Measurements from ENCODE around the gene PDRG1.
A peak's percentile ranks its signal among the peaks of the same experiment; 100 is the strongest.

The PDRG1 gene

DNA sequence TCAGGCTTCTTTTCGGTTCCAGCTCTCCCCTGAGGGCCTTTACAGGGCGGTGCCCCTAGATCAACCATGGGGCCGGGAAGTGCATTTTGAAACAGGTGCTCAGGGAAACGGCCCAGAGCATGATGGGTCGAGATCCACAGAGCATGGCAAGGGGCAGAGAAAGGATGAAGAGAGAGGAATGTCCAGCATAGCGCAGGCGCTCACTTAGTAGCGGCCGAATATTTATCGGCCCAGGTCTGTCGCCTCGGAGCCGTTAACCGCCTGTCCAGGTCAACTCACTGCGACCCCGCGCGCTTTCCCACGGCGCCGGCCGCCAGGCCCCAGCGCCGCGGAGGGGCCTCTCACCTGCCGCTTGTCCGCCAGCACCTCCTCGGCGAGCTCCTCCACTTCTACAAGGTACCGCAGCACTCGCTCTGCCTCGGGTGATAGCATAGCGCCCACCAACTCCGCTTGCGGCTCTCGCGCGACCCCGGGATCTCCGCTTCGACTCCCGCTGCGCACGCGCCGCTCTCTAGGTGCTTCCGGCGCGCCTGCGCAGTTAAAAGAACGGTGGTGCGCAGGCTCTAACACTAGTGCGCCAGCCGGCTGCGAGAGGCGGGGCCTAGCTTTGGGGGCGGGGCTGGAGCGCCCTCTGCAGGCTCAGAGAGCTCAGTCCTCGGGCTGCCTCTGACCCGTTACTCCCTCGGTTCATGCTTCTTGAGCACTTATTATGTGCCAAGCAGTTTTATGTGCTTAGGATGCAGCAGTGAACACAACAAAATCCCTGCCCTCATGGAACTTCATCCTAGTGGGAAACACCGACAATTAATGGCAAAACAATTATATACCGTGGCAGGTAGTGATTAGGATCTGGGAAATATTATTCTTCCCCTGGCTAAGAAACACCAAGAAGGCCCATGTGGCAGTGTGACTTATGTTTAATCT, at the start of gene PDRG1:
TSS of gene PDRG1 (minus strand) at position 517 of the 924 bp plus-strand sequence. CDS start at position 432, 85 bp downstream.
- DNase-seq: peak; percentile 86 to 94

DNA sequence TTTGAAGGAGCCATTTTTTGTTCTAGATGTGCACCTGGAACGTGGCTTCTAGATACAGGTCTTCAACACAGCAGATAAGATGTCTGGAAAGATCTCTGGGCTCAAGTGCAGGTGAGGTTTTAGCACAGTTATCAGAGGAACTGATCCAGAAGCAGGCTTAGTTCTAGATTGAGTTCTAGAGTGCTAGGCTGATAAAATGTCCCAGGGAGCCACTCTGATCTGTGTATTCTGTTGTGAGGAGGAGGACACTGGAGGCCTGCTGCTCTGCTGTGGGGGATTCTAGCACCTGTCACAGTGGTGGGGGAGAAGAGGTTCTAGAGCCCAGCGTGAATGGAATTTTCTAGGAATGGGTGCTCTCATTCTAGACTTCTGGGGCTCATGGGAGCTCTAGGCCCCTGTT, 46.4 kb upstream of the PDRG1 start:
- no peak for DNase-seq

DNA sequence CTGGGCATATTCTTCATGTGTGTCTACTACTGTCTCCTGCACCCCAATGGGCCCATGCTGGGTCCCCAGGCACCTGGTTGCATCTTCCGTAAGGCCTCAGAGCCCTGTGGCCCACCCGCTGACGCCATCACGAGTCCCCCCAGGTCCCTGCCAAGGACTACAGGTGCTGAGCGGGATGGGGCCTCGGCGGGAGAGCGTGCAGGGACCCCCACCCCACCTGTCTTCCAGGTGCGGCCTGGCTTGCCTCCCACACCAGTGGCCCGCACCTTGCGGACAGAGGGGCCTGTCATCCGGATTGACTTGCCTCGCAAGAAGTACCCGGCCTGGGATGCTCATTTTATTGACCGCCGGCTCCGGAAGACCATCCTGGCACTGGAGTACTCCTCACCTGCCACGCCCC, 45.1 kb upstream of the PDRG1 start:
- DNase-seq: no peak

DNA sequence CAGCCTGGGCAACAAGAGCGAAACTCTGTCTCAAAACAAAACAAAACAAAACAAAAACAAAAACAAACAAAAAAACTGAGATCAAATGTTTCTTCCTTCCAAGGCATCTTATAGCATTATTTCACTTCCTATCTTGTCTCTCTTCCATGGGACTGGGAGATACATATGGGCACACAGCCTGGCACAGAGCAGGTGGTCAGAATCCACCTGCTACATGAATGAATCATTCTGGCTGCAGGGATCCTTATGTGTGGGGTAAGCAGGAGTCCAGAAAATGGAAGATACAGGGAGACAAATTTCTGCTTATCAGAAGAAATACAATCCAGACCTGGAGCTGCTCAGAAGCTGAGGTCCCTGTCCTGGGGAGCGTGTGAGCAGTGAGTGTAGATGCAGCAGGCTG, 40.2 kb upstream of the PDRG1 start:
- no peak for DNase-seq

DNA sequence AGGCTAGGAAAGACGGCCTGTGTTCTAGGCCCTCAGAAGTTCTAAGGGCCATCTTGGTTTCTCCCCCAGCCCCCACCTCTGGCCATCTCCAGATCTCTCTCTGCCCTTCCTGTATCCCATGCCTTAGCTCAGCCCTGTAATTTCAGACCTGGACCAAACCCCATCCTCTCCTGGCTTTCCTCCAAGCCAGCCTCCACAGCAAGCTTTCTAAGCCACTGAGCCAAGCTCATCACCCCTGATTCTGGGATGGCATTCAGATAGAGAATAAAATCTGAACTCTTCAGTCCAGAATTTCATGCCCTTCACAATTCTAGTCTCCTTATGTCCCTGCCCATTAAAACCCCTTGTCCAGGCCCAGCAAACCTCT, 39.5 kb upstream of the PDRG1 start:
- DNase-seq: no peak

DNA sequence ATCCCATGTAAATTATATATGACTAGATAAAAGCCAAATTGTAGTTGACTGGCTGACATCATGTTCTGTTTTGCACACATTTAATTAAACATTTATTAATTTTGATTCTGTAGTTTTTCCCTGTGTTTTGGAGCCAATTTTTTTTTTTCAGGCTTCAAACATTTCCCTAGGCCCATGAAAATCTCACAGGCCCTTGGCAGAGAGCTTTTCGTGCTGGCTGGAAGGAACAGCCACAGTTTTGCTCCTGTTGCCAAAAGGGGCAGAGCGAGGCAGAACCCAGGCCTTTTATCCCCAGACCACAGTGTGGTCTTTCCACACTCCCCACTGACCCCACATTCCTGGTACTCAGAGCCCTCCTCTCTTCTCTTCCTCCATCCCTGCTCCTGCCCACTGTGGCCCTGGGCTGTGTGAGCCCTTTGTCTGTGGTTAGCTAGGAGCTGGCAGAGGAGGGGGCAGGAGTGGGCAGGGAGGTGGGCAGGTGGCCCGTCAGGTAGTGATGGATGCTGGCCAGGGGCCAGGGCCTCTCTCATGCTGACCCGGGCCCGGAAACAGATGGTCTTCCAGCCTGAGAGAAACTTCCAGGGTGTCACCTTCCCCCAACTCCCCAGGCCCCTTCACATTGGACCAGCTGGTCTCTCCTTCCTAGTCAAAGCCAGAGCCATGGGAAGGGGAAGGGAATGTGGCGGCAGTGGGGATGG, 38.9 kb upstream of the PDRG1 start:
- no peak for DNase-seq

DNA sequence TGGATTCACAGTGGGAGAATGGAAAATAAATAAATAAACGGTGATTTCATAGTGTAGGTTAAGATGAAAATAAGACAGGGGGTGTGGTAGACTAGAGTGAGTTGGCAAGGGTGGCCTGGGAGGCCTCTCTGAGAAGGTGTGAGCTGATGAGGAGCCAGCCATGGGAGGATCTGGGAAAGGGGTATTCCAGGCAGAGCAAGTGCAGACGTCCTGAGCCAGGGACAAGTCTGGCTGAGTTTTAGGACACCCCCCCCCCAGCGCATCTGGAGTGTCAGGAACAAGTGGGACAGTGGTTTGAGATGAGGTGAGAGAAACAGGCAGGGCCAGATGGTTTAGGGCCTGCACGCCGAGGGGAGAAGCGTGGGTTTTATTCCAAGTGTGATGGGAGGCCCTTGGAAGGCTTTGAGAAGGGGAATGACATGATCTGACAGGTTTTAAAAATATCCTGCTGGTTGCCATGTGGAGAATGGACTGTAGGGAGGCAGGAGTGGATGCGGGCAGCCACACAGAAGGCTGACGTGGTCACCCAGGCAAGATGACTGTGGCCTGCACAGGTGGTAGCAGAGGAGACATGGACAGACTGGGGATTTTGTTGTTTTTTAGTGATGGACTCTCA, 37.3 kb upstream of the PDRG1 start:
- no peak for DNase-seq

DNA sequence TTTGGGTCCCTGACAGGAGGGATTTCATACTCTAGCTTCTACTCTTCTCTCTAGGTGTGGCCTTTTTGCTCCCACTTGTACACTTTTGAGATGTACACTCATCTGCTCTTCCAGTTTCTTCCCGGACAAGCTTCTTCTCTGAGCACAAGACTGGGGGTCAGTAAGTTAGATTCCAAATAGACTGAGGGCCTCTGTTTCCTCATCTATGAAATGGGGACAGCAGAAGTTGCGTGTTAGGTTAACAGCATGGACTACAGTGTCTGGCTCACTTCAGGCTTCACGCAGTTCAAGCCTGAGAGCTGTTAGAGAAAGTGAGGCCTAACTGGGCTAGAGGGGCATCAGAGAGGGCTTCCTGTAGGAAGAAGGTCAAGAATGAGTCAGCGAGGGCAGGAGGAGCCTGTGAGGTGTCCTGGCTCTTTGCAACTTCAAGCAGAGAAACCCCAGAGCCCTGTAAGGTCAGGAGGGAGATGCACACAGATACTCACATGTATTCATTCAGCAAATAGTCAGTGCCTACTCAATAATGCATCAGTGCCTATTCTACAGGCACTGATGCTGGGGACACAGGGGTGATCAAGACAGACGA, 36.7 kb upstream of the PDRG1 start:
- no peak for DNase-seq

DNA sequence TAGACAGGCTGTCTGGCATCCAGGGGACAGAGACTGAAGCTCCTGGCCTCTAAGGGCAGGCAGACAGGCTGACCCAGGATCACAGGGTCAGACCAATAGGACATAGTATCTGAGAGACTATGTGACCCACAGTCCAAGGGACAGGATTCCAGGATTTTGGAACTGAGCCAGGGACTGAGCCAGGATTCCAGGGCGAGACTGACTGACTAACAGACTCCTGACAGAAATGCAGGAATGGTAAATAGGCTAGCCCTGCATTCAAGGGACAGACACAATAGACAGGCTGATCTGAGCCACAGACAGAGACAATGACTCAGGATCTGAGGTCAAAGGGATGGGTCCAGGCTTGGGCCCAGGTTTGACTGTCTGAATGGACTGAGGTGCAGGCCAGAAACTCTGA, 35.9 kb upstream of the PDRG1 start:
- no peak for DNase-seq

DNA sequence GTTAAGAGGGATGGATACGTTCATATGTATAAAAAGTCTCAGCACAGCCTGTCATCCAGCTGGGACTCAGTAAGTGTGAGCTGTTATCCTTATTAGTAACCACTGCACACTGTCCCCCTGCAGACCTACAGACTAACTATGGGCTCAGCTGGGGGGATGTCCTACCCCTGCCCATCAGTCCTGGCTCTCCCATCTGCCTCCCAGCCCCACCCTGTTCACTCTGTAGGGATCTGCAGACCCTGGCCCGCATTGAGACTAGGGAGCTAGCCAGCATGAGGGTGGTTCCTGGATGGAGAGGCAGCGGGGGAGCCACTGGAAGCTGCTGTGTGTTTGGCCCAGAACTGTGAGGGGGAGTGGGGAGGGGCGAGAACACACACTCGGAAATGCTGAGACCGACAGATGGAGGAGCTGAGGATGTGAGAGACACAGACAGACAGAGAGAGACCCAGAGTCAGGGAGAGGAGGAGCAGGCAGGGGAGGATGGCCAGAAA, 33.2 kb upstream of the PDRG1 start:
- no peak for DNase-seq

DNA sequence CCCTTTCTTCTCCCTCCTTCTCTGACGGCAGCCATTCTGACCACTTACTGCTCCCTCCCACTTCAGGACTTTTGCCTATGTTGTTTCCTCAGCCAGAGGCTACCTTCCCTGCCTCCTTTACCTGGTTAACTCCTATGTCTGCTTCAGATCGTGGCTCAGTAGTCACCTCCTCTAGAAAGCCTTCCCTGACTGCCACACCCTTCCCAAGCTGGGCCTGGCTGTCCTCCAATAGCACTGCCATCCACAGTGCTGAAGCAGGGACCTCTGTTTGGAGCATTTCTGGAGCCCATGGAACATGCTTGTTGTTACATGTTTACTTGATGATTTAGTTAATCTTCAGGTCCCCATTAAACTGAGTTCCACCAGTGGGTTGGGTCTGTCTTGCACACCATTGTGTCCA, 29.9 kb upstream of the PDRG1 start:
- DNase-seq: no peak

DNA sequence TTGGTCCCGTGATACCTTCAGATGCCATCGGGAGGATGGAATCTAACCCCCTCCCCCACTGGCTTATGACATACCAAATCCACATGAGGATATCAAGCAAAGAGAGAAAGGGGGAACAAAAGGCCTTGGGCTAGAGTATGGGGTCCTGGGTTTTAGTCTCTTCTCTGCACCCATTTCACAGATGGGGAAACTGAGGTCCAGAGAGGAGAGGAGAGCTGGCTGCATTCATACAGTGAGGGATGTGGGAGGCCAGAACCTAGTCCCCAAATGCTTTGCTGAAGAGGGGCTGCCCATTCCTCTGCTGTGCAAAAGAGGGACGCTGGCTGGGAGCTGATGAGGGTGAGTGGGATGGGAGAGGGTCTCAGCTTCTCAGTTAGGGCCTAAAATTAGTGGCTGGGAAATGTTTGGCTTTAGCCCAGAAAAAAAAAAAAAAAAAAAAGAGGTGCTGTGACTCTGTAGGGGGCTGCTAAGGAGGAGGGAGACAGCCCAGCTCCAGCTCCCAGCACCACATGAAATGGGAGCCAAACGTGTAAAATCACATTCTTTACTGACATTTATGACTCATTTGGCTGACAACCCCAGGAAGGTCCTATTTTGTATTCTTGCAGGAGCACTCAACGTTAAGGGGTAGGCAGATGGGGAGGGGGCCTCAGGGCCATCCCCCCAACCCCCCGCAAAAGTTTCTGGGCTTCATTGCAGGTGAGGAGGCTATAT, 28.0 kb upstream of the PDRG1 start:
- DNase-seq: no peak

DNA sequence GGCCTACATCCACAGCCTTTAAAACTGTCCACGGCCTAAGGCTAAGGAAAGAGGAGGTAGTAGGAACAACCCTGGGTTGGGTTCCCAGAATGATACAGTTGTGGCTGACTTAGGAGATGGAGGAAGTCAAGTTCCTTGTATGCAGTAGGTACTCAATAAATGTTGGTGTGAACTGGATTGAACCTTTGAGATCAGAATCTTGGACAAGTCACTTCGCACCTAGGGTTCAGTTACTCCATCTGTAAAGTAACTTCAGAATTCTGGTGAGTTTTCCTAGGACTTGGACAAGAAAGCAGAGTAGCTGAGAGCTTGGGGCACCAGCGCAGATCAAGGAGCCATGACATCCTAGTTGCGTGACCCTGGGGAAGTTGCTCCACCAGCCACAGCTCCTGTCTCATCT, 25.2 kb upstream of the PDRG1 start:
- DNase-seq: no peak

DNA sequence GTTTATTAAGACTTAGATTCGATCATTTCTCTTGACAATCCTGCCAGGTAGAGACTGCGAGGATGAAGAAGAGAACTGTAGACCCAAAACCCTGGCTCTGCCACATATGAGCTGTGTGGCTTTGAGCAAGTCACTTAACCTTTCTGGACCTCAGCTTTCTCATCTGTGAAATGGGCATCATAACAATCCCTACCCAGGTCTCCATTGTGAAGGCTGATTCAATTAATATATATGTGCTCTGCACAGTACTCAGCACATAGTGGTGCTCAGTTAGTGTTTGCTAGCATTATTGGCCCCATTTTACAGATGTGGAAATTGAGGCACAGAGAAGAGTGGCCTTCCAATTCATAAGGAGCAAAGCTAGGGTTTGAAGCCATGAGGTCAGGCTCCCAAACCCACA, 24.0 kb upstream of the PDRG1 start:
- DNase-seq: no peak

DNA sequence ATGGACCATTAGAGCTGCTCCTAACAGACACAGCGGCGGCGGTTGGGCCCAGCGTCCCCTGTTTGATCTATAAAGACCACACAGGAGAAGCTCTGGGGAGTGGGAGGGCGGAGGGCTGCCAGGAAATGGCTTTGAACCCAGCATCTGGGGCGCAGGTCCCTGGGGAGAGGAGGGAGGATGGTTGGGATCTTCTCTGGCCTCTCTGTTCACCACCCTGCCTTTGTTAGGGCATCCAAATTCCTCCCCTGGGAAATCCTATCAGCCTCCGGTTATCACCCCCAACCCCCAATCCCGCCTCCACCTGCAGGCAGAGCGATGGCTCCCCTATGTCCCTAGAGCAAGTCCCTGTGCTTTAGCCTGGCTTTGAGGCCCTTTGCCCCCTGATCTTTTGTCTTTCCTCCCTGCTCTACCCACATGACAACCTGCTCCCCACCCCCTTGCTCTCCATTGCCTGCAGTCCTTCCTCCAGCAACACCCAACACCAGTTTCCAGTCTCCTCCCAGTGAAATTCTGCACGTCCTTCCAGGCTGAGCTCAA, 23.2 kb upstream of the PDRG1 start:
- no peak for DNase-seq

DNA sequence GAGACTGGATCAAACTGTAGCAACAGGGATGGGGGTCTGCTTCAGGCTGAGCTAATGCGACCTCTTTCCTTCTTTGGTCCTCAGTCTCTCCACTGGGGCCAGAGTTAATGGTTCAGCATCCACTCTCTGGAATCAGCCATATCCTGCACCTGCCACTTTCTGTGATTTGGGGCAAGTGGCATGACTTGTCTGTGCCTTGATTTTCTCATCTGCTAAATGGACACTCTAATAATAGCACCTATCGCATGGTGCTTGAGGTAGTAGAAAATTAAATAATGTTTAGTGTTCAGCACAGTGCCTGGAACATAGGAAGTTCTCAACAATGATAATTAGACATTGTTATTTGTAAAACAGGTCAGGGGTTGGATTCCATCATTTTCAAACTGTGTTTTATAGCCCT, 22.4 kb upstream of the PDRG1 start:
- DNase-seq: no peak

DNA sequence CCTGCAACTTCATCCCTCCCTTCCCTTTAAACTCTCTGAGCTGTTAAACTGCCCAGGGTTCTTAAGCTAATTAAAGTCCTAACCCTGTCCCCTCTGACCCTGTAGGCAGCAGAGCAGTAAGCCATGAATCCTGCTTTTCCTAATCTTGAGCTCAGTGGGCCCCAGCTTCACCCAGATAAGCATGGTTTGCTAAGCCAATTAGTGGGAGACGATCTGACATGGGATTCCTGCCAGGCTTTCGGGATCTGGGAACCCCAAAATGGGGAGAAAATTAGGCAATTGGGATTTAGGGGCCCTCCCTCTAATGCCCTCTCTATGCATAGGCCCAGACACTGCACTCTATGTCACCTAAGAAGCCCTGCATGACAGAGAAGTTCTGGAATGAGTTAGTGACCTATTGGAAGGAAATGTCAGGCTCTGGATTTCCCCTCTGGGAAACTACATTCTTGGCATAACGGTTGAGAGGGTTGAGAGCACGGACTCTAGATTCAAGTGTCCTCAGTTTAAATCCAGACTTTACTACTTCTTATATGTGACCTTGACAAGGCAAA, 20.7 kb upstream of the PDRG1 start:
- no peak for DNase-seq

DNA sequence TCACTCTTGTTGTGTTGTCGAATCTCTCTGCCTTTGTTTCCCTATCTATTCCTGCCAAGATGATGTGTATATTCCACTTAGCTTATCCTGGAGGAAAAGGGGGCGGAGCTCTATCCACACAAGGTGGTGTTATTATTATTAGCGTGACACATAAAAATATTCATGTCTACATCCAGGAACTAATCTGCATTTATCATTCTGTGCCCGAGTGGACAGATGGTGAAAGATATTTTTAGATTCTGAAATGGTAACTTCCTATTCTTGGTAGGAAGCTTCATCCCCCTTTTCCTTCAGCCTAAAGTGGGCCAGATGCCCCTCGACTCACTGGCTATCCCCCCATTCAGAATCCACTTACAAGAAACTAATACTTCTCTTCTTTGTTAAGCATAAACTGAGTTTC, 18.1 kb upstream of the PDRG1 start:
- DNase-seq: no peak

DNA sequence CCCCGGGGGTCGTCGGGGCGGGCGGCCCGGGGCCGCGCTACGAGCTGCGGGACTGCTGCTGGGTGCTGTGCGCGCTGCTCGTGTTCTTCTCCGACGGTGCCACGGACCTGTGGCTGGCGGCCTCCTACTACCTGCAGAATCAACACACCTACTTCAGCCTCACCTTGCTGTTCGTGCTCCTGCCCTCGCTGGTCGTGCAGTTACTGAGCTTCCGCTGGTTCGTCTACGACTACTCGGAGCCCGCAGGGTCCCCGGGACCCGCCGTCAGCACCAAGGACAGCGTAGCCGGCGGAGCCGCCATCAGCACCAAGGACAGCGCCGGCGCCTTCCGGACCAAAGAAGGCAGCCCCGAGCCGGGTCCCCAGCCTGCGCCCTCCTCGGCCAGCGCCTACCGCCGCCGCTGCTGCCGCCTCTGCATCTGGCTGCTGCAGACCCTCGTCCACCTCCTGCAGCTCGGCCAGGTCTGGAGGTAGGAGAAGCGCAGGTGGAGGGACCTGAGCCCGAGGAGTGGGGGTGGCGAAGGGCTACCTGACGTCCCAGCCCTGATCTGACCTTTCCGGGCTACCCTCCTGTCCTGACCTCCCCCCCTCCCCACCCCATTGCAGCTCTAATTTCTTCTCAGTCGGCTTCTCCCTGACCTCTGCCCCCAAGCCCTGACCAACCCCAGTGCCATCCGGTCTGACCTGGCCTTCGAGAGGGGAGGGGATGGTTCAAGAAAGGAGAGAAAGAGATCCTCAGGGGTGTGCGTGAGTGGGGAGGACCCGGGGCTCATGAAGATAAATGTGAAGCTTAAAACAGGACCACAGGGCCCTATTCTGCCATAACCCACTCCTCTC, 16.7 kb upstream of the PDRG1 start:
- DNase-seq: peak in 1 of 2 experiments; percentile 5

DNA sequence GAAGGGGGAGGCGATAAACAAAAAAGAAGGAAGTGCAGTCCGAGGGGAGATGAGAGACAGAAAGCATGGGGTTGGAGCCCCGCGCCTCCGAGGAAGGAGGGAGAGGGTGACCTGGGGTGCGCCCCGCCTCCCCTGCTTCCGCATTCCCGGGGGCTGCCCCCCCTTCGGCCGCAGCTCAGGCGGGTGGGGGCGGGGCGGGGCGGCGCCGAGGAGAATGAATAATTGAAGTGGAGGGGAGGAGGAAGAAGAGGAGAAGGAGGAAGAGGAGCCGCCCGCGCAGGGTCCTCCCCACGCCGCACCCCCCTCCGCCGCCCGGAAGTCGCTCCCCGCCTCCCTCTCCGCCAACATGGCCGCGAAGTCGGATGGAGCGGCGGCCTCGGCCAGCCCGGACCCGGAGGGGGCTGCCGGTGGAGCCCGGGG, 16.0 kb upstream of the PDRG1 start, which contains the start of gene XKR7:
TSS of gene XKR7 (plus strand) at position 322 of the 420 bp plus-strand sequence. CDS start at position 347, 25 bp downstream.
- peak in 1 of 2 experiments; percentile 58 for DNase-seq
